Measurements from ENCODE around the gene FGF22.

FGF22 gene

GRCh38 chr19:648904-649801 lies 9.5 kb downstream of the FGF22 start:
- TF ChIP-seq CTCF (IDR thresholded peaks at IDR 0.05; ENCODE audit: extremely low read depth, insufficient read depth, missing control alignments), result no peak
- in situ Hi-C loops (cut with MboI; ENCODE audit: low pct_unique_long_range_greater_than_20kb, low sequenced_read_pairs, unreplicated experiment), result no loop called here
- no peak for DNase-seq (ENCODE audit: low spot score)

GRCh38 chr19:650121-650520 lies 10.4 kb downstream of the FGF22 start:
- in situ Hi-C loops (cut with MboI; ENCODE audit: low pct_unique_long_range_greater_than_20kb, low sequenced_read_pairs, unreplicated experiment), result no loop called here
- no peak for TF ChIP-seq CTCF (IDR thresholded peaks at IDR 0.05; ENCODE audit: extremely low read depth, insufficient read depth, missing control alignments)
- DNase-seq (ENCODE audit: low spot score), result no peak

- no peak for TF ChIP-seq CTCF (IDR thresholded peaks at IDR 0.05; ENCODE audit: extremely low read depth, insufficient read depth, missing control alignments)
- DNase-seq (ENCODE audit: low spot score), result no peak
- in situ Hi-C loops (cut with MboI; ENCODE audit: low pct_unique_long_range_greater_than_20kb, low sequenced_read_pairs, unreplicated experiment), result no loop called here
Measured at GRCh38 chr19:651114-651818, 11.6 kb downstream of the FGF22 start.

GRCh38 chr19:651991-652390 lies 12.3 kb downstream of the FGF22 start:
- DNase-seq (ENCODE audit: low spot score), result no peak
- TF ChIP-seq CTCF (IDR thresholded peaks at IDR 0.05; ENCODE audit: extremely low read depth, insufficient read depth, missing control alignments), result no peak
- in situ Hi-C loops (cut with MboI; ENCODE audit: low pct_unique_long_range_greater_than_20kb, low sequenced_read_pairs, unreplicated experiment), result no loop called here

- no peak for TF ChIP-seq CTCF (IDR thresholded peaks at IDR 0.05; ENCODE audit: extremely low read depth, insufficient read depth, missing control alignments)
- no peak for DNase-seq (ENCODE audit: low spot score)
- in situ Hi-C loops (cut with MboI; ENCODE audit: low pct_unique_long_range_greater_than_20kb, low sequenced_read_pairs, unreplicated experiment), result no loop called here
Measured at GRCh38 chr19:652467-653389, 13.0 kb downstream of the FGF22 start.

- no peak for TF ChIP-seq CTCF (IDR thresholded peaks at IDR 0.05; ENCODE audit: extremely low read depth, insufficient read depth, missing control alignments)
- in situ Hi-C loops (cut with MboI; ENCODE audit: low pct_unique_long_range_greater_than_20kb, low sequenced_read_pairs, unreplicated experiment), result no loop called here
- no peak for DNase-seq (ENCODE audit: low spot score)
Measured at GRCh38 chr19:653425-653824, 13.7 kb downstream of the FGF22 start.

All from GM13977 (cell line).